GM21825 (cell line): ENCODE data around the gene OTUD4.

Experiments
- ATAC-seq: cut with Tn5 transposase; IDR thresholded peaks from one replicate; pipeline ENCODE4 v1.9.1; 2021; ENCODE audit warnings: mild to moderate bottlenecking, moderate library complexity; ENCODE audit not compliant: unreplicated experiment

Gene OTUD4

DNA sequence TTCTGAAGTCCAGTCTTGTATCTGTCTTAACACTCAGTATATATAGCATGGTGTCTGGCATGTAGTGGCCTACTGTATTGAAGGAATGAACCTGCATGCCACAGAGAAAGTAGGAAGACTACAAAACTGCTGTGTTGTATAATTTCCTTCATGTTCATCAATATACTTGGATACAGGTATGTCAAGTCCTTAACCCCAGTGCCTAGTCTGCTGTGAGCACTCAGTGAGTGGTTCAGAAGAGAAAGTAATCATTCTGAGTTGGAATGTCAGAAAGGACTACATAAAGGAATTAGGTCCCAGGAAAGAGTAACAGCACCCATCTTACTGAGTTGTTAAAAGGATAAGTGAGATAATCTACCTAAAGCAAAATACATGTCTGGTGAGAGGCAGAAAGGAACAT lies 50.3 kb downstream of the OTUD4 start:
- ATAC-seq, result no peak

DNA sequence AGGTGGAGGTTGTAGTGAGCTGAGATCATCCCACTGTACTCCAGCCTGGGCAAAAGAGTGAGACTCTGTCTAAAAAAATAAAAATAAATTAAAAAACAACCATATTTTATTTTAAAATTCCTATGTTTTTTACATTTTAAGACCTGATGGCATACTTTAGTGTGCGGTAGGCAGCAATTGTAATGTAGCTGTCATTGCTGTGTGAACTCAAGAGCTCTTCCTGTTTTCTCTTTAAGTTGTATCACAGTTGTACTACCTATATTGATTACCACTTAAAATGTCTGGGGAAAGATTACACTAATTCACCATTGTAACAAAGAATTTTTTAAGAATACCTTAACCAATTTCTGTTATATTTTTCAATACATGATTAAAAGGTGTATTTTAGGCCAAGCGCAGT lies 55.0 kb downstream of the OTUD4 start:
- no peak for ATAC-seq

DNA sequence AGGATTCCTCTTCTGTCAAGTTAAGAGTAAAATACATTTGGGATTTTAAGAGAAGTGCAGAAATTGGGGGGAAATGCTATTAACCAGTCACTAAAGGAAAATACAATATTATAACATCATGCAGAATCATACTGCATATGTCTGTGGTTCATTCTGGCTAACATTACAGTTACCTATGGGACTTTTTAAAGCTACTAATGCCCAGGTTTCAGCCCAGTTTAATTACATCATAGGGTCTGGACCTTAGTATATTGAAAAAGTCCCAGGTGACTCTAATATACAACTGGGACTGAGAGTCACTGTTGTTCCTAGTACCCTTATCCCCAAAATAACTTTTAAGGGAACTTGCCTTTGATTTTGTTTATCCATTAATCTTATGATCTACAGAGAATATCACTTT lies 72.3 kb downstream of the OTUD4 start:
- ATAC-seq, result no peak

DNA sequence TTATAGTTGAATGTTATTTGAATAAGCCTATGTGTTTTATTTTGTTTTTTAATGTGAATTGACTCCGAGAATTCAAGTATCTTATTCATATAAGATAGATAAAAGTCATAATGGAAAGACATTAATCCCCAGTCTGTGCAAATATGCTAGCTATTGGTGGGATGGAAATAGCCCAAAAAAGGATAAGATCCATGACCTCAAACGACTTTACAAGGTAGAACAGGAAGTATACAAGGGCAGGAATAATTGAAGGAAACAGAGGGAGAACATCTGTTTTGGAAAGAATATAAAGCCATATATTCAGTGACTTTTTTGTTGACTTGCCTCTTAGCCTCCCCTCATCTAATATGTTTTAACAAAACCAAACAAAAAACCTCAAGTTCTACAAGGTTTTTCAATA lies 73.3 kb downstream of the OTUD4 start:
- no peak for ATAC-seq

DNA sequence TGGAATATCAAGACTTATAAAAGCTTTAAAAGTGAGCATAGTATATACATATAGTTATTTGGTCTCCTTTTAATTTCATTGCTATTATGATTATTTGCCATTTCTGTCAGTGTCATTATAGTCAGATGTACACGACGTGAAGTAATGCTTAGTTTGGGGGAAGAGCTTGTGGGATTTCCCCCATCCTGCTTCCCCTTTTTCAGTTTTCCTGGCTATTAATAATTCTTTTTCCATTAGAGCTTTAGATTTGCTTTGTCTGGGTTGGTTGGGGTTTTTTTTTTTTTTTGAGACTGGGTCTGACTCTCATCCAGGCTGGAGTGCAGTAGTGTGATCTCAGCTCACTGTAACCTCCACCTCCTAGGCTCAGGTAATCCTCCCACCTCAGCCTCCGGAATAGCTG lies 76.9 kb downstream of the OTUD4 start:
- no peak for ATAC-seq

DNA sequence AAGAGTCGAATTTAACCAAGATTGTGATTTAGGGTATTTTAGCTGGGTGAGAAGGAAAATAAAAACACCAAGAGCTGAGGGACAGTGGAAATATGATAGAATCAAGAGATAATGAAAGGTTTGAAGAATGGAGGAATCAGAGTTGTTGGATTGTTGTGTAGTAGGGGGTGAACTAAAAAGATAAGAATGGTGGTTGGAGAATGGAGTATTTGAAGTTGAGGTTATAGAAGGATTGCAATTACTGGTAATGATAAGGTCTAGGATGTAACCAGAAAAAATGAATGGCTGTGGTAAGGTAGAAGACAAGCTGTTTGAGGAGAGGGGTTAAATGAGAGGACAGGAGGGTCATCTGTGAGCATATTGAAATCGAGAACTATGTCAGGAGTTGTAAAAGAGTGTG lies 77.8 kb downstream of the OTUD4 start:
- no peak for ATAC-seq

DNA sequence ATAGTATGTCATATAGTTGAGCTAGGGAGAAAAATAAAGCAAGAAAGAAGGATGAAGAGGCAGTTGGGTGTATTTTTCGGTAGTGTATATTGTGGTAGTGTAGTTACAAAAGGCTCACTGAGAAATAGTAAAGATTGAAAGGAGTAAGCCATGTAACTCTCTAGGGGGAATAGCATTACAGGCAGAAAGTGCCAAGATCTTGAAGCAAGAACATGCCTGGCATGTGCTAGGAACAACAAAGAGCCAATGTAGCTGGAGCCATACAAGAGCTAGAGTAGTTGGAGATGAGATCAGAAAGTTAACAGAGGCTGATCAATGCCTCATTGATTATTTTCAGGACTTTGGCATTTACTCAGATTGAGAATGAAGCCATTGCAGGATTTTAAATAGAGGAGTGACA lies 79.3 kb downstream of the OTUD4 start:
- no peak for ATAC-seq

DNA sequence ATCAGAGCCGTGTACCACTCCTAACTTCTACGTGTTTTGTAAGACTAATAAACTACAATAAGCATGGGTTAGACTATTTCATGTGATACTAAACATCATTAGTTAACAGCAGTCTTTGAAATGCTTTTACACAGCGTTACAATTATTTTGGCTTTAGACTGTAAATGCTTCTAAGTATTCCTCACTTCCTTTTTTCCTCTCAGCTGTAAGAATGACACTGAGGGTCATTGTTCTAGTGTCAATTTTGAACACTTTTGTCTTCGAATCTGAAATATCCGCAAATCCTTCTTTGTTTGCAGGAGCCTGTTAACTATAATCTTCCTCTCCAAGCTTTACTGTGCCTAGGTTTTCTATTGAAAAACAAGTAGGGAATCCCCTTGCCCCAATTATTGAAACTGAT lies 80.7 kb downstream of the OTUD4 start:
- no peak for ATAC-seq

DNA sequence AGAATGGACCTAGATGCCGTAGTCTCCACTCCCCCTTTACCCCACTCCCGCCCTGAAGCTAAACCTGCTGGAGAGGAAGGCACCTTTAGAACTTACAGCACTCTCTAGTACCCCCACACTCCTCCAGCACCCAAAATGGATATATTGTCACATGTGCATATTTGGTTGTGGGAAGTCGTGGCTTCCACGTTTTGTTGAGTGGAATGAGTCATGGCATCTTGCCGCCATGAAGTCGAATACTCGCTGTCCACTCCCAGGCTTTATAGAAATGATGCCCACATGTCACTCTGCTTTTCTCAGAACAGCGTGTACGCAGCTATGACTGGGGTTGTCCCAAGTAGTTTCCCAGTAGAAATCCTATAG lies 81.7 kb downstream of the OTUD4 start:
- peak; percentile 13 for ATAC-seq

DNA sequence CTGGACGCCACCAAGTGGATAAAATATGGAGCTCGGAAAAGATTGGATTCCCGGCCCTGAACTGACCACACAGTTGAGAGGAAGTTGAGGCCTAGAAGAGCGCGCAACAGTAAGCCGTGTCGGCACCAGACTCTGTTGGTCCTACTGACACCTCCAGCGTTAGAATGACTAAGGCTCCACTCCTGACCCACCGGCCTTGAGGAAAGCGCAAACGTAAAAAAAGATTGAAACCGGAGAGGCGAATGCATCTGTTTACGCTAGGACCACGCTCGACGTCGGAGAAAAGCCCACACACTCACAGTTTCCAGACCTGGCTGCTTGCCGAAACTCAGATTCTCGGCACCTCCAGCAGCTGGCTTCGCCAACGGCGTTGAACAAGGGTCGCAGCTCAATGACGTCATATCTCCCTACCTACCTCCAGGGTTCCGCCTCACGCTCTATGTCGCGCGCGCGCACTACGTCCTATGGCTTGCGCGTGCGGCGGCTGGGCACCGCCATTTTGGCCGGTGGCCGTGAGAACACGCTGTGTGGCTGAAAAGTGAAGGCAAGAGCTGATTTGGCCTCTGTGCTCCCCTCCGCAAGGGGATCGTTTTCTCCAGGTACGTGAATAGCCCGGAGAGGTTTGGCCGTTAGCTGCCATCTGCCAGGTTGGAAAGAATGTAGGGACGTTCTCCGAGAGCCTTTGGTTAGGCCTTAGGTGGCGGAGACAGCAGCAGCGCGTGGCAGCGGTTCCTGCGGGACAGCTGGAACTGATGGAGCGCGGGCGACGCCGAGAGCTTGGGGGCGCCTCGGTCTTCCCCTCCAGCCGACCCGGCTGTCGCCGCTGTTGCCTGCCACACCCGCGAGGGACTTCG lies 82.3 kb downstream of the OTUD4 start, which contains the start of the genes ABCE1 and ANAPC10:
ABCE1 (plus strand) TSS at position 491 of the 854 bp plus-strand sequence. CDS start 6,102 bp downstream, outside the sequence.
ANAPC10 (minus strand) TSS at position 376 of the 854 bp plus-strand sequence. CDS start 2,097 bp downstream, outside the sequence.
- ATAC-seq, result peak; percentile 78

DNA sequence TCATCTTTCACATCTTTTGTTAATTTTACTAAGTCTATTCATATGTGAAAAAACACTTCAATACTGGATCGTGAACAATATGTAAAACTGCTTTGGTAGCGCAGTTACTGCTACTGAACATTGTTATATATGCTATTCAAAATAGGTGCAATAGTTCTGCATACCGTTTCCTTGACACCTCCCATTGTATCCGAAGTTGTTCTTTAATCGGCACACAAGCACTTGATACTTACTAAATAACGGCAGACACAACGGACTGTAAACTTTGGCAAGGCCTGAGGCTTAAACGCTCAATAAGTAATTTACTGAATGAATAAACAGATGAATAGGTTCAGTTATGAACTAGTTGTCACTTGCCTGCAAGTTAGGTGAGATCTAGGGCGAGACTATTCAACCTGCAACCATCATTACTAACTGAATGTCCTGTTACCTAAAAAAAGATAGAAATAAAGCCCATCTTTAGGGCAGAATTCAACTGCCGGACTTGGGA lies 83.0 kb downstream of the OTUD4 start:
- ATAC-seq, result peak; percentile 2

DNA sequence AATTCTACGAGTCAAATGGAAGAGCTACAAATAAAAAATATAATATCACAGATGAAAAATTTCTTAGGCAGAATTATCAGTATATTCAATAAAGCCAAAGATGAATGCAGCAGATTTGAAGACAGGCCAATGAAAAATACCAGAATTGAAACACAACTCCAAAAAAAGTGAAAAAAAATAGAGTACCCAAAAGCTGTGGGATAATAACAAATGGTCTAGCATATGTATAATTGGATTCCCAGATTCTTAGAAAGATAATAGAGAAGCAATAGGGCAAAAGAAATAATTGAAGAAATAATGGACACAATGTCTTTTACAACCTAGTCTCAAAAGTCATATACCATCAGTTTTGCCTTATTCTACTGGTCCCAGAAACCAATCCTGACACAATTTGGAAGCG lies 86.8 kb downstream of the OTUD4 start:
- ATAC-seq, result no peak

DNA sequence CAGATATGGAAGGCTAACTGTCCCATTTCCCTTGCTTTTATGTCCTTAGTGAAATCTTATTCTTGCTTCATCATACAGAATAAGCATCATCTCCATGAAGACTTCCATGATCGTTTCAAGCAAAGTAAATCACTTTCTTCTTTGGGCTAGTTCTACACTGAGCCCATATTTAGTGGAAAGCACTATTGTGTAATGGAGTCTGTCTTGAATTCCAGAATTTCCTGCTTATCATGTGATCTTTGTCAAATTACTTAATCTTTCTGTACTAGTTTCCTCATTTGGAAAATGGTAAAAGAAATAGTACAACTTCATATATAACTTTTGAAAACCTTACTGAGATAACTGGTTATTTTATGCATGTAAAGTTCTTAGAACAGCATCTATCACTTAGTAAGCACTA lies 90.0 kb downstream of the OTUD4 start:
- ATAC-seq, result no peak

DNA sequence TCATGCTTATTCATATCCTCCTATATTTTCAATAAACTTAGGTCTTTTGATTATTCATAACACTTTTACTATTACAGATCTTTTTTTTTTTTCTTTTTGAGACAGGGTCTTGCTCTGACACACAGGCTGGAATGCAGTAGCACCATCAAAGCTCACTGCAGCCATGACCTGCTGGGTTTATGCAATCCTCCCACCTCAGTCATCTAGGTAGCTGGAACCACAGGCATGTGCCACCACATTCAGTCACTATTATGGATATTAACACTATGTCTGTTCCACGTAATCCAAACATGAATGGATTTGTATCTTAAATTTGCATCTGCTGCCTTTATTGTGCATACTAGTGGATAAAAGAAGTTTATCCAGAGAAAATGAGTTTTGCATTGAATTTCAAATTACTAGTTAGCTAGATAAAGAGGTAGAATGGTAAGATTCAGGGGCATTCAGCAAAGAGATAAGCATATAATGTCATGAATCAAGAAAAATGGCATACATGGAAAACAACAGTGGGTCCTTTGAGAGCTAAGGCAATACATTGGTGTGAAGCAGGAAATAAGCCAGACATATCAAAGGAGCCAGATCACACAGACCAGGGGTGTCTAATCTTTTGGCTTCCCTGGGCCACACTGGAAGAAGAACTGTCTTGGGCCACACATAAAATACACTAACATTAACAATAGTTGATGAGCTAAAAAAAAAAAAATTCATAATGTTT lies 96.3 kb downstream of the OTUD4 start:
- no peak for ATAC-seq
